ENCODE measurements around the gene KBTBD2.
"Not testable (repeated sequence)": the region's sequence is repeated elsewhere in the genome, so short reads cannot be mapped to it uniquely, and the experiment has no call there.

The KBTBD2 gene

DNA sequence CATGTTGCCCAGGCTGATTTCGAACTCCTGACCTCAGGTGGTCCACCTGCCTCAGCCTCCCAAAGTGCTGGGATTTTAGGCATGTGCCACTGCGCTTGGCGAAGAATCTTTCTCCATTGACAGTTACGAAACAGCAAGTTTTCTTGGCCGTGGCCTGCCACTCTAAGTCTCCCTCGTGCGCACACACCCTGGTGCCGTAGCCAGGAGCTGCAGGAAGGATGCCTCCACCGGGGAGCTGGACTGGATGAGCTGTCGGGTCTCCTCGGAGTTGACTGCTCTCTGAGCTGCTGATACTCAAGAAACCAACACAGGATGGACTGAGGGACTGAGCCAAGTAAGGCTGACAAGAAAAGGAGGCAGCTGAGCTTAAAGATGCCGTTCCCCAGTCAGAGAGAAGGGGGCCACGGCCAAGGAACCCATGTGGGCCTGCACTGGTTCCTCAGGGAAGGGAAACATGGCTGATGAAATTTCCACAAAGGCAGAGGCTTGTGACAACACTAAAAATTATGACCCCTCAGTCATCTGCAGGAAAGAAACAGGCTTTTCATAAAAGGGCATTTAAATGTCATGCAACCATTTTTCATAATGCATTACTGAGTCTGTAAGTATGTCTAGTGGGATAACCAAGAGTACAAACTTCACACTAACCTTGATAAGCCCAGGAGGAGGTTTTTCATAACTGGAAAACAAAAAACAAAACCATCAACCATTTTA is 38.0 kb upstream of the KBTBD2 start:
- no peak for DNase-seq (ENCODE audit: extremely low spot score)
- TF ChIP-seq, protein P1, sequence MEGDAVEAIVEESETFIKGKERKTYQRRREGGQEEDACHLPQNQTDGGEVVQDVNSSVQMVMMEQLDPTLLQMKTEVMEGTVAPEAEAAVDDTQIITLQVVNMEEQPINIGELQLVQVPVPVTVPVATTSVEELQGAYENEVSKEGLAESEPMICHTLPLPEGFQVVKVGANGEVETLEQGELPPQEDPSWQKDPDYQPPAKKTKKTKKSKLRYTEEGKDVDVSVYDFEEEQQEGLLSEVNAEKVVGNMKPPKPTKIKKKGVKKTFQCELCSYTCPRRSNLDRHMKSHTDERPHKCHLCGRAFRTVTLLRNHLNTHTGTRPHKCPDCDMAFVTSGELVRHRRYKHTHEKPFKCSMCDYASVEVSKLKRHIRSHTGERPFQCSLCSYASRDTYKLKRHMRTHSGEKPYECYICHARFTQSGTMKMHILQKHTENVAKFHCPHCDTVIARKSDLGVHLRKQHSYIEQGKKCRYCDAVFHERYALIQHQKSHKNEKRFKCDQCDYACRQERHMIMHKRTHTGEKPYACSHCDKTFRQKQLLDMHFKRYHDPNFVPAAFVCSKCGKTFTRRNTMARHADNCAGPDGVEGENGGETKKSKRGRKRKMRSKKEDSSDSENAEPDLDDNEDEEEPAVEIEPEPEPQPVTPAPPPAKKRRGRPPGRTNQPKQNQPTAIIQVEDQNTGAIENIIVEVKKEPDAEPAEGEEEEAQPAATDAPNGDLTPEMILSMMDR (IDR thresholded peaks at IDR 0.05; ENCODE audit: control extremely low read depth, extremely low read depth, low read depth, missing control alignments): no peak
- CTCF ChIA-PET: interaction anchor here (1.8 to 2.7 kb wide), 2 partner anchors 83 to 179 kb away, joined by 4 to 10 read pairs; no protein-coding TSS in a partner anchor
- POLR2A ChIA-PET: no interaction called here

- ChIA-PET POLR2A (no interaction called here), CTCF (interaction anchor here (2.7 kb wide), 1 partner anchor 82 kb away, joined by 10 read pairs; no protein-coding TSS in a partner anchor)
- no peak for DNase-seq (ENCODE audit: extremely low spot score)
- TF ChIP-seq, protein P1 (IDR thresholded peaks at IDR 0.05; ENCODE audit: control extremely low read depth, extremely low read depth, low read depth, missing control alignments): no peak
Measured at GRCh38 chr7:32928785-32929298, 37.3 kb upstream of the KBTBD2 start.

DNA sequence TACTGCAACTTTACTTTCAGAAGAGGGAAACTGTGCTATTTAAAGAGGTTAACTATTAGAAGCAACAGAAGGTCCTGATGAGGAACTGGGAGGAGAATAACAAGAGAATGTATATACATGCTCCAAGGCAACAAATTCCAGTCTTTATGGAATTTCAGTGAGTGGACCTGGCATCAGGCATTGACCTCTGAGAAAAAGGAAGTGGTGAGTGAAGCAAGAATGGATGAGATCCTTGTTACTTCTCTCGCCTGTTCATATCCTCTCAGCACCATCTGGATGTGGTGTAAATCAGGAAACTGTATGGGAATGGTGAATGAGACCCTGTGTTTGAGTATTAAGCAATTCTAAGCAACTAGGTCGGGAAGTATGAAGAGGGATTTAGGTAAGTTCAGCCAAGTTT is 30.3 kb upstream of the KBTBD2 start:
- ChIA-PET CTCF (no interaction called here), POLR2A (no interaction called here)
- DNase-seq (ENCODE audit: extremely low spot score): no peak
- TF ChIP-seq, protein P1 (IDR thresholded peaks at IDR 0.05; ENCODE audit: control extremely low read depth, extremely low read depth, low read depth, missing control alignments): no peak

- DNase-seq (ENCODE audit: extremely low spot score); POLR2A ChIA-PET; CTCF ChIA-PET: not testable (repeated sequence)
Measured at GRCh38 chr7:32916994-32917393, 25.4 kb upstream of the KBTBD2 start.

DNA sequence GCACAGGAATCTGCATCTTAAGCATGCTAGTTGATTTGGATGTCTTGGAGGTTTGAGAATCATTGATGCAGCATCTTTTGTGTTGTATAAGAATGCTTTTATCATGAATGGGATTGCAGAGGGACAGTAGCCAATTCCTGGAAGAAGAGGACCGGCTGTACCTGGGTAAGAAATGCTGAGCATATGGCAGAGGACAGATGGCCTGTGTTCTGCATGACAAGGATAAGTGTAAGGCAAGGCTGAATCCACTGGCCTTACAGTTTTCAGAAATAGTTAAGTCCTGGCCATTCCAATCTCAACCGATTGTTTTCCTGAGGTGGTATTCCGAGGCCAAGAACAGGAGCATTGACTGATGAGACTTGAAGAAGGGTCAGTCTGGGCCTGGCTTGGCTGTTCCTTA is 24.4 kb upstream of the KBTBD2 start:
- ChIA-PET POLR2A (no interaction called here), CTCF (interaction anchor here (1.1 kb wide), 1 partner anchor 27 kb away, joined by 3 read pairs; no protein-coding TSS in a partner anchor)
- DNase-seq (ENCODE audit: extremely low spot score): no peak
- TF ChIP-seq, protein P1 (IDR thresholded peaks at IDR 0.05; ENCODE audit: control extremely low read depth, extremely low read depth, low read depth, missing control alignments): no peak

- ChIA-PET CTCF (interaction anchor here (1.1 to 1.8 kb wide), 2 partner anchors 17 to 28 kb away, joined by 3 to 4 read pairs; no protein-coding TSS in a partner anchor), POLR2A (no interaction called here)
- TF ChIP-seq, protein P1 (IDR thresholded peaks at IDR 0.05; ENCODE audit: control extremely low read depth, extremely low read depth, low read depth, missing control alignments): no peak
- DNase-seq (ENCODE audit: extremely low spot score): no peak
Measured at GRCh38 chr7:32915041-32915536, 23.5 kb upstream of the KBTBD2 start.

DNA sequence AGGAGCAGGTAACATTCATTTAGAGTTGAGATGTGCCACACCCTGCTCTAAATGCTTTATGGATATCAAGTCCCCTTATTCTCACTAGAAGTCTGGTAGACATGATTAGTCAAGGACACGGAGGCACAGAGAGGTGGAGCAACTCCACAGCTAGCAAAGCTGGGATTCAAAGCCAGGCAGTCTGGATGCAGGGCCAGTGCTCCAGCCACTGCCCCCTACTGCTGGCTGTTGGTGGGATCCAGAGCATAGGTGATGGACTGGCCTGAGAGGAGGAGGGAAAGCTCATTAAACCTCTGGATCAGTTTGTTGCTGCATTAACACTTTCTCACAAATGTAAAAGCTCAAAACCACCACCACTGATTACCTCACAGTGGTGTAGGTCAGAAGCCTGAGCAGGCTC is 22.6 kb upstream of the KBTBD2 start:
- TF ChIP-seq, protein P1 (IDR thresholded peaks at IDR 0.05; ENCODE audit: control extremely low read depth, extremely low read depth, low read depth, missing control alignments): no peak
- POLR2A ChIA-PET: no interaction called here
- CTCF ChIA-PET: interaction anchor here (1.1 to 1.8 kb wide), 4 partner anchors 12 to 20 kb away, joined by 3 to 5 read pairs (median 4); no protein-coding TSS in a partner anchor
- DNase-seq (ENCODE audit: extremely low spot score): no peak
